Measurements from ENCODE around the gene ALDOB. TPM values are rescaled to one million over a fixed set of nuclear protein-coding genes. Genes with fewer than 3 reads are reported as not detected.

Gene ALDOB
- total and polyA plus RNA-seq, 8 donors, result 0.45 to 101 (median 2.5) TPM; not detected in 1

DNA sequence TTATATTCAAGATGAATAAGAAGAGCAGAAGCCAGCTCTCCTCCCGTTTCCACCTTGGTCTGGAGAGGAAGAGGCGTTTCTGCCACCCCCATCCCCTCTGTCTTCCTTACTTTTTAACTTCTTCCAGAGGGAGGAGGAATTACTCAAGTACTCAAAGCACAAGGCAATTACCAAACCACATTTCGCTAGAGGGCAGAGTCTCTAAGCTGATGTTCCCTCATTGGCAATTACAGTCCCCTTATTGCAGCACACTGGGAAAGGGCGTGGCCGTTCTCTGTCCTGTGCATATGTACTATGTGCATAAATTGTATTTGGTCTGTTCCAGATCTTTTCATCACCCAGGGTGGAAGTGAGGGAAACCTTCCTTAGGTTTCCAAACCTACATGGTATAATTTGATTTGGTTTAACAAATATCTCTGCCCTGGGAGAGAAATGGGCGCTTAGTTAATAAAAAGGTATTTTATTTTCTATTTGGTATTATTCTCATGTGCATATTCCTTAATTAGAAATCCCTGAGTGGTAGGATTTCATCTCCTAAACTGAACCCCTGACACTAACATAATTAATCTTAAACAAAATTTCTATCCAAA lies 29.8 kb upstream of the ALDOB start:
- Histone ChIP-seq H3K27ac (no peak overlapping the region), H3K4me1 (peaks cover 0 to 24% (median 4%) of the 10 kb centered on the region in 4 donors), H3K4me3 (no peak overlapping the region), H3K9me3 (no peaks in the 10 kb centered on the region), H3K27me3 (peaks cover 0 to 7% (median 0%) of the 10 kb centered on the region in 3 donors), H3K36me3 (no peaks in the 10 kb centered on the region)
- DNase-seq, result peak; percentile 65 to 87
- 24 to 33% (median 29%) methylated on average over 6 of the region's 6 CpGs for WGBS, 5 donors
- no peak for TF ChIP-seq EP300 (IDR thresholded peaks at IDR 0.05)
- TF ChIP-seq POLR2AphosphoS5 (IDR thresholded peaks at IDR 0.05), result peak in 1 of 3 donors; percentile 38
- TF ChIP-seq POLR2A (IDR thresholded peaks at IDR 0.05), result no peak
- peak in 4 of 7 experiments; percentile 11 to 74 (median 40) for TF ChIP-seq CTCF (IDR thresholded peaks at IDR 0.05)
- intact Hi-C loops (cut with DNase I; ENCODE audit: low total_unique reads), result no loop called here

DNA sequence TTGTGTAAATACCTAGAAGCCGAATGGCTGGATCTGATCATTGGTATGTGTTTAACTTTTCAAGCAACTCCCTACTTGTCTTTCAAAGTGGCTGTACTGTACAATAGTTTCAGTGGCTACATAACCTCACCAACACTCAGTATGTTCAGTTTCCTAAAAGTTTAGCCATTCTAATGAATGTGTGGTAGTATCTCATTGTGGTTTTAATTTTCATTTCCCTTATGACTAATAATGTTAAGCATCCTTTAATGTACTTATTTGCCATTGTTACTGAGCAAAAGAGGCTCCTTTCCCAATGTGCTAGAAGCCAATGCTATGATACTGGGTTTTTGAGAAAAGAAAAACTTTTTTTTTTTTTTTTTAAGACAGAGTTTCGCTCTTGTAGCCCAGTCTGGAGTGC lies 27.8 kb upstream of the ALDOB start:
- DNase-seq, result no peak
- intact Hi-C loops (cut with DNase I; ENCODE audit: low total_unique reads), result no loop called here
- Histone ChIP-seq H3K4me3 (no peak overlapping the region), H3K36me3 (no peaks in the 10 kb centered on the region), H3K27ac (no peak overlapping the region), H3K4me1 (peaks cover 0 to 24% (median 3%) of the 10 kb centered on the region in 4 donors), H3K27me3 (peaks cover 0 to 7% (median 0%) of the 10 kb centered on the region in 3 donors), H3K9me3 (no peaks in the 10 kb centered on the region)
- WGBS, 5 donors, result 66 to 84% (median 75%) methylated on average over 2 of the region's 2 CpGs
- TF ChIP-seq CTCF (IDR thresholded peaks at IDR 0.05) (no peak), EP300 (IDR thresholded peaks at IDR 0.05) (no peak), POLR2AphosphoS5 (IDR thresholded peaks at IDR 0.05) (no peak), POLR2A (IDR thresholded peaks at IDR 0.05) (no peak)

GRCh38 chr9:101462558-101462957 lies 27.0 kb upstream of the ALDOB start:
- no peaks in the 10 kb centered on the region for H3K36me3 ChIP-seq
- WGBS, 5 donors, result 30 to 39% (median 31%) methylated on average over 5 of the region's 5 CpGs
- peak in 1 of 2 donors; percentile 59 for DNase-seq
- peaks cover 0 to 24% (median 3%) of the 10 kb centered on the region in 4 donors for H3K4me1 ChIP-seq
- H3K27ac ChIP-seq, result no peak overlapping the region
- TF ChIP-seq POLR2AphosphoS5 (IDR thresholded peaks at IDR 0.05) (no peak), EP300 (IDR thresholded peaks at IDR 0.05) (no peak), POLR2A (IDR thresholded peaks at IDR 0.05) (no peak), CTCF (IDR thresholded peaks at IDR 0.05) (no peak)
- no peak overlapping the region for H3K4me3 ChIP-seq
- H3K27me3 ChIP-seq, result peaks cover 0 to 7% (median 0%) of the 10 kb centered on the region in 3 donors
- intact Hi-C loops (cut with DNase I; ENCODE audit: low total_unique reads), result no loop called here
- H3K9me3 ChIP-seq, result no peaks in the 10 kb centered on the region

DNA sequence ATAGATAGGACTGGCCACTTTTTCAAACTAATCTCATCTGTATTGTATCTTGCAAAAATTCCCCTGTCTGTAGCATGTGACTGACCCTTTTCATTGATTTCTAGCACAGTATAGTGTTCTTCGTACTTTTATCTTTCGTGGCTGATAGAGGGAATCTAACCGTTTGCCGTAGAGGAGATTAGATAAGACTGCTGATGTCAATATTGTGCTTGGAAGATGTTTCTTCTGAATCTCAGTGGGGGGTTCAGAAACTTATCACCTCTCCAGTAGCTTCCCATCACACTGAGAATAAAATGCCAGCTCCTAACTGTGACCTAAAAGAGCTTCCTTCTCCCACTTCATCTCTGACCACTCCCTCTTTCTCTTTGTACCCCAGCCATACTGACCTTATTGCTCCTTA lies 25.4 kb upstream of the ALDOB start:
- no peaks in the 10 kb centered on the region for H3K9me3 ChIP-seq
- H3K27me3 ChIP-seq, result peaks cover 0 to 7% (median 0%) of the 10 kb centered on the region in 3 donors
- no peak for DNase-seq
- intact Hi-C loops (cut with DNase I; ENCODE audit: low total_unique reads), result no loop called here
- H3K4me1 ChIP-seq, result peaks cover 0 to 24% (median 3%) of the 10 kb centered on the region in 4 donors
- WGBS, 5 donors, result 20 to 39% (median 30%) methylated on average over 4 of the region's 4 CpGs
- TF ChIP-seq CTCF (IDR thresholded peaks at IDR 0.05) (no peak), EP300 (IDR thresholded peaks at IDR 0.05) (no peak), POLR2AphosphoS5 (IDR thresholded peaks at IDR 0.05) (no peak), POLR2A (IDR thresholded peaks at IDR 0.05) (no peak)
- H3K27ac ChIP-seq, result no peak overlapping the region
- no peak overlapping the region for H3K4me3 ChIP-seq
- H3K36me3 ChIP-seq, result no peaks in the 10 kb centered on the region
